ENCODE data around the gene E4F1. TPM values are rescaled to one million over a fixed set of nuclear protein-coding genes. Genes with fewer than 3 reads are reported as not detected.
A peak's percentile ranks its signal among the peaks of the same experiment; 100 is the strongest.

Gene E4F1
- total and polyA plus RNA-seq, 2 donors (not counting 3 experiments of a cell fraction or from before 2014, with no cell fraction given): 28.6 to 32.7 TPM

DNA sequence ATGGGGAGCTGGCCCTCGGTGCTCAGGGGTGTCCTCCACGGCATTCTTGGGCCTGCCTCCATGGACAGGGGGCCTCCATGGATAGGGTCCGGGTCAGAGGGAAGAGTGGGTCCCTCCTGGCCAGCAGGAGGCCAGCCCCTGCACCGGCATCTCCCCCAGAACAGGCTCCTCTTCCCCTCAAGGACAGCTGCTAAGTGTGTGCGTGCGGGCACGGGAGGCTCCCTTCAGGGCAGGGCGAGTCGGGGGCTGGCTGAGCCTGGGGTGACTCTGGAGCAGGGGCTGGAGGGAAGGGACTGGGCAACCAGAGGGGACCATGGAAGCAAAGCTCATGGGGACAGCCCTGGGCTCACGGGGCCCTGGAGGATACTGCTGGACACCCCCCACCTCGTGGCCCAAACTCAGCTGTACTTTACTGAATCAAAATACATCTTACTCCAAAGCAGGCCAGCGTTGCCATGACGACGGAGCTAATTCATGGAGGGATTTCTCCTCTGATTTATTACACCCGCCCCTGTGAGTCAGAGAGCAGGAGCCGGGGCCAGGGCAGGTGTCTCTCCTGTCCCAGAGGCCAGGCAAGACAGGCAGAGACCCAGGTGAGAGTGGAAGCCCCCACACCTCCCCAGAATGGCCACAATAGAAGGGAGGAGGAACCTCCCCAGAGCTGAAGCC is 29.1 kb upstream of the E4F1 start:
- dilution Hi-C loops (cut with MboI; ENCODE audit: extremely low pct_ligation_motif_present, low sequenced_read_pairs) (no loop called here), intact Hi-C loops (cut with micrococcal nuclease) (no loop called here)
- ChIA-PET CTCF (interaction anchor here (1.0 to 1.5 kb wide), 8 partner anchors 9 to 307 kb away, joined by 3 to 11 read pairs (median 4); partner anchors contain the start of genes ECI1, PGP and RAB26), POLR2A (interaction anchor here (2.6 kb wide), 1 partner anchor 39 kb away, joined by 8 read pairs; the partner anchor contains the start of gene TRAF7)
- no peaks in the 10 kb centered on the region for H3K36me3 ChIP-seq (ENCODE audit: control insufficient read depth in 2 of 2, extremely low read depth in 1 of 2, insufficient read depth in 2 of 2, low read length in 2 of 2)
- no peaks in the 10 kb centered on the region for H3K9me1 ChIP-seq (replicated peaks; ENCODE audit: control insufficient read depth, extremely low read depth, insufficient read depth, low read length)
- H3K27me3 ChIP-seq (ENCODE audit: control insufficient read depth in 2 of 2, insufficient read depth in 2 of 2, low read length in 2 of 2): peaks cover 26 to 35% of the 10 kb centered on the region in 2 experiments
- H3K9ac ChIP-seq (replicated peaks; ENCODE audit: extremely low read depth, insufficient read depth, low read length): no peak overlapping the region
- no peaks in the 10 kb centered on the region for H3K4me1 ChIP-seq (ENCODE audit: control insufficient read depth, extremely low read depth, insufficient read depth, low read length)
- H3K4me2 ChIP-seq (ENCODE audit: insufficient read depth, low read length): no peak overlapping the region
- BruUV-seq (replicated peaks): no TSS peak
- H3K4me3 ChIP-seq (replicated peaks in 1 of 3; ENCODE audit: insufficient read depth in 1 of 3, low read depth in 1 of 3, low read length in 3 of 3): no peak overlapping the region
- no peaks in the 10 kb centered on the region for H3K79me2 ChIP-seq (ENCODE audit: control insufficient read depth, insufficient read depth, low read length)
- H2AFZ ChIP-seq (ENCODE audit: low read depth, low read length): no peak overlapping the region
- H3K27ac ChIP-seq (ENCODE audit: insufficient read depth, low read depth, low read length): no peak overlapping the region
- FAIRE-seq: no peak
- no peaks in the 10 kb centered on the region for H3K9me3 ChIP-seq (replicated peaks; ENCODE audit: control insufficient read depth, insufficient read depth, low read length)
- no peaks in the 10 kb centered on the region for H4K20me1 ChIP-seq (replicated peaks; ENCODE audit: control insufficient read depth, extremely low read depth, insufficient read depth, low read length)
- no peak for DNase-seq (ENCODE audit: low read depth, low spot score)
- no peak for TF ChIP-seq JUN (IDR thresholded peaks at IDR 0.05; ENCODE audit: borderline replicate concordance, insufficient read depth, insufficient read length, low read depth)
- TF ChIP-seq EZH2 (IDR thresholded peaks at IDR 0.05; ENCODE audit: borderline replicate concordance, low read depth, low read length, severe bottlenecking): no peak

DNA sequence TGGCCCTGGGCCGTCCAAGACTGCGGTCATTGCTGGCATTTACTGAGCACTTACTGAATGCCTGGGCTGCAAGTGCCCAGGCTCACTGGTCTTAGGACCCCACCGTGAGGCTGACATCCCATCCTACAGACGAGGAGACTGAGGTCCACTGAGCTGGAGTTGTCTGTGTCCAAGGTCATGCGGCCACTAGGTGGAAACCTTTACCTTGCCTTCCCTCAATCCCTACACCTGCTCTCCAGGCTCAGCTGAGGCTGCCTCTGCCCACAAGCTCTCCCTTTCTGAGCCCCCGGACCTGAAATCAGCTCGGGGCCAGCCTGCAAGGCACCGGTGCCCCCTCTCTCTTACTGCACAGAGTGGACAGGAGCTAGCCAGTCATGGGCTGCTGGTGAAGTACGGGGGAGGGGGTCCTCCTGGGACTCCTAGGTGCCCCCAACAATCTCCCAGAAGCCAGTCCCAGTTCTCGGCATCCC is 28.5 kb upstream of the E4F1 start:
- Histone ChIP-seq H3K36me3 (ENCODE audit: control insufficient read depth in 2 of 2, extremely low read depth in 1 of 2, insufficient read depth in 2 of 2, low read length in 2 of 2) (no peaks in the 10 kb centered on the region), H3K9me1 (replicated peaks; ENCODE audit: control insufficient read depth, extremely low read depth, insufficient read depth, low read length) (no peaks in the 10 kb centered on the region), H3K9ac (replicated peaks; ENCODE audit: extremely low read depth, insufficient read depth, low read length) (no peak overlapping the region), H3K27me3 (ENCODE audit: control insufficient read depth in 2 of 2, insufficient read depth in 2 of 2, low read length in 2 of 2) (peaks cover 26 to 35% of the 10 kb centered on the region in 2 experiments), H4K20me1 (replicated peaks; ENCODE audit: control insufficient read depth, extremely low read depth, insufficient read depth, low read length) (no peaks in the 10 kb centered on the region), H3K4me3 (replicated peaks in 1 of 3; ENCODE audit: insufficient read depth in 1 of 3, low read depth in 1 of 3, low read length in 3 of 3) (no peak overlapping the region), H3K27ac (ENCODE audit: insufficient read depth, low read depth, low read length) (no peak overlapping the region), H3K4me1 (ENCODE audit: control insufficient read depth, extremely low read depth, insufficient read depth, low read length) (no peaks in the 10 kb centered on the region), H3K9me3 (replicated peaks; ENCODE audit: control insufficient read depth, insufficient read depth, low read length) (no peaks in the 10 kb centered on the region), H3K4me2 (ENCODE audit: insufficient read depth, low read length) (no peak overlapping the region), H2AFZ (ENCODE audit: low read depth, low read length) (no peak overlapping the region), H3K79me2 (ENCODE audit: control insufficient read depth, insufficient read depth, low read length) (no peaks in the 10 kb centered on the region)
- DNase-seq (ENCODE audit: low read depth, low spot score): peak; percentile 31
- TF ChIP-seq FOS (IDR thresholded peaks at IDR 0.05; ENCODE audit: borderline replicate concordance, insufficient read depth, low read length): no peak
- TF ChIP-seq, protein P1, sequence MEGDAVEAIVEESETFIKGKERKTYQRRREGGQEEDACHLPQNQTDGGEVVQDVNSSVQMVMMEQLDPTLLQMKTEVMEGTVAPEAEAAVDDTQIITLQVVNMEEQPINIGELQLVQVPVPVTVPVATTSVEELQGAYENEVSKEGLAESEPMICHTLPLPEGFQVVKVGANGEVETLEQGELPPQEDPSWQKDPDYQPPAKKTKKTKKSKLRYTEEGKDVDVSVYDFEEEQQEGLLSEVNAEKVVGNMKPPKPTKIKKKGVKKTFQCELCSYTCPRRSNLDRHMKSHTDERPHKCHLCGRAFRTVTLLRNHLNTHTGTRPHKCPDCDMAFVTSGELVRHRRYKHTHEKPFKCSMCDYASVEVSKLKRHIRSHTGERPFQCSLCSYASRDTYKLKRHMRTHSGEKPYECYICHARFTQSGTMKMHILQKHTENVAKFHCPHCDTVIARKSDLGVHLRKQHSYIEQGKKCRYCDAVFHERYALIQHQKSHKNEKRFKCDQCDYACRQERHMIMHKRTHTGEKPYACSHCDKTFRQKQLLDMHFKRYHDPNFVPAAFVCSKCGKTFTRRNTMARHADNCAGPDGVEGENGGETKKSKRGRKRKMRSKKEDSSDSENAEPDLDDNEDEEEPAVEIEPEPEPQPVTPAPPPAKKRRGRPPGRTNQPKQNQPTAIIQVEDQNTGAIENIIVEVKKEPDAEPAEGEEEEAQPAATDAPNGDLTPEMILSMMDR (IDR thresholded peaks at IDR 0.05; ENCODE audit: extremely low read depth in 1 of 2, insufficient read depth in 1 of 2, low read depth in 1 of 2, low read length in 2 of 2): peak; percentile 8 to 39
- FAIRE-seq: peak; percentile 56
- POLR2A ChIA-PET: interaction anchor here (2.6 kb wide), 1 partner anchor 39 kb away, joined by 8 read pairs; the partner anchor contains the start of gene TRAF7
- intact Hi-C loops (cut with micrococcal nuclease) (loop anchor here (5.0 kb wide), 1 partner anchor 57 kb away; the partner anchor contains the start of gene ECI1), dilution Hi-C loops (cut with MboI; ENCODE audit: extremely low pct_ligation_motif_present, low sequenced_read_pairs) (no loop called here)
- CTCF ChIA-PET: interaction anchor here (1.0 to 1.6 kb wide), 8 partner anchors 9 to 306 kb away, joined by 3 to 11 read pairs (median 4); partner anchors contain the start of genes PGP and RAB26
- BruUV-seq (replicated peaks): no TSS peak

All from endothelial cell of umbilical vein (primary cell).